Endometrial microvascular endothelial cells (primary cell): ENCODE data around the gene CDK6. TPM values are rescaled to one million over a fixed set of nuclear protein-coding genes. Genes with fewer than 3 reads are reported as not detected.

Source experiments
- in situ Hi-C: cut with HindIII; loops from 2 replicates; pipeline ENCODE4 v1.10.0; 2017; ENCODE audit warnings: low sequenced_read_pairs, low pct_unique_long_range_greater_than_20kb; ENCODE audit errors: inconsistent ontology term
- total RNA-seq: library from RNA; depleted of rRNA; stranded (reverse); fragments of >200 nt; gene quantifications from one replicate; pipeline ENCODE4 v1.2.3, GENCODE V29; 2015; ENCODE audit errors: inconsistent ontology term

CDK6 gene
- total RNA-seq, 1 donor from 2014 or later, result 24.1 TPM

GRCh38 chr7:92831716-92832533, 4.4 kb downstream of the CDK6 start:
- in situ Hi-C loops, result no loop called here

DNA sequence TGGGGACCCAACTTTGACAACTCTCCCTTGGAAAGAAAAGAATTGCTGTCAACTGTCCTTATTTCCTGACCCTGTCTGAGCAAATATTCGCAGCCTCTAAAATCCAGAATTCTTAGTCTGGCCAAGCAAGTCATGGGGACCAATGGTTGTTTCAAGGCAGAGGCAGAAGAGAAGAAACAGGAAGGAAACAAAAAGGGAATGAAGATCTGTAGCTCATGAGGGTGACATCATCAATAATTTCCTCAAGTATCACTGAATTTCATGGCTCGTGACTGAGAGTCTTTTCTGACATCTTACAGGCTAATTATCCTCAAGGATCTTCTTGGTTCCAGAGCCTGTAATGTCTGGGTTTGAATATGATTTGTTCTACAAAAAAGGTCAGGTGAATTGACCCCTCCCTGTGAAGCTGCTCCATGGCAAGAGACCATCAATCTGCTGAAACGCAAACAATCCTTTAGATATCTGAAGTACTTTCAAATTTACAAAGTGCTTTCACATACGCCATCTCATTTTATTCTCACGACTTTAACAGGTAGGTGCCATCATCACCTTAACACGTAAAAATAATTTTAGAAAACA, 5.8 kb downstream of the CDK6 start:
- in situ Hi-C loops, result no loop called here

GRCh38 chr7:92830027-92830426, 6.3 kb downstream of the CDK6 start:
- in situ Hi-C loops, result no loop called here

DNA sequence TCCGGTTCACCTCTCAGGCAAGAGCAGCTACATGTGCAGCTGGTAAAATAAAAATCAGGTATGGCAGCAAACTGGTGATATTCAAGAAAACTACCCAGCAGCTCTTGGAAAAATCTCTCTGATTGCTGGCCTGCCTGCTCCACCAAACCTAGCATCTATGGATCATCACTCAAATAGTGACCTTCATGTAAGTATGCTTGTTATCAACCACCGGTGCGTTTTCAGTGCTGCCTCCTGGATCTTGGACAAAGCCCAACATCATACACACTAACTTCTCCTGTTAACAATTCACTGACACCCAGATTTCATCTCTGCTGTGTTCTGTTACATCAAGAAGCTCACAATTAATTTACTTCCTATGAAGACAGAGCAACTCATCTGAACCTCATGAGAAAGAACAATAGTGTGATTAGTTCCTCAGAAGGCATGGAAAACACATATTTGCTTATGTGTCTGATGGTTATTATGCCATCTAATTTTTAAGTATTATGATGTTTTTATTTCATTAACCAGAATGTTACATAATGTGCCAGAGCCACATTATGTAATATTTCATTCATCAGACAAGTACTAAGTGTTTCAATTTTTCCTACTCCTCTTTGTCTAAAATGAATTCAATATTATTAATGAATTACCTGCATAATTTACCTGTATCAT, 8.8 kb downstream of the CDK6 start:
- in situ Hi-C loops, result no loop called here

- in situ Hi-C loops, result no loop called here
These were observed 10.0 kb downstream of the CDK6 start for GRCh38 chr7:92826258-92826938.

DNA sequence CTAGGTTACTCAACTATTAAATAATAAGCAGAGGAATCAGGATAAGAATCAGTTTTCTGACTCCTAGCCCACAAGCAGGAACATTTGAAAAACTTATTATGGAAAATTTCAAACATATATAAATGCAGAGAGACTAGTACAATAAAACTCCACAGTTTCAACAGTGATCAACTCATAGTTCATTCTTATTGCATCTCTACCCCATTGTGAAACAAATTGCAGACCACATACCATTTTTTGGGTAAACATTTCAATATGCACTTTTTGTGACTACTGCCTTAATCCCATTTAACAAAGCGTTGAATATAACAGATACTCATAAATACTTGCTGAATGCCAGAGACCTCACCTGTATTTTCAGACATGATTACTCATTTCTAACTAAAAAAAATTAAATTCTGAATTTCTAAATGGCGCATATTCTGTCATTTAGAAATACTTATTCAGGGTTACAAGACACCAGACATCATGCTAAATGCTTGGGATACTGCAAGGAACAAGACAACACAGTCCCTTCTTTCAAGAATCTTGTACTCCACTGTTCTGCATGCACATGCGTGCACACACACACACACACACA, 11.4 kb downstream of the CDK6 start:
- in situ Hi-C loops, result loop anchor here (25.0 kb wide), 1 partner anchor 113 kb away; no protein-coding TSS in a partner anchor

GRCh38 chr7:92824450-92824849, 11.9 kb downstream of the CDK6 start:
- in situ Hi-C loops, result loop anchor here (25.0 kb wide), 1 partner anchor 112 kb away; no protein-coding TSS in a partner anchor

GRCh38 chr7:92823042-92823441, 13.3 kb downstream of the CDK6 start:
- in situ Hi-C loops, result loop anchor here (25.0 kb wide), 1 partner anchor 111 kb away; no protein-coding TSS in a partner anchor

DNA sequence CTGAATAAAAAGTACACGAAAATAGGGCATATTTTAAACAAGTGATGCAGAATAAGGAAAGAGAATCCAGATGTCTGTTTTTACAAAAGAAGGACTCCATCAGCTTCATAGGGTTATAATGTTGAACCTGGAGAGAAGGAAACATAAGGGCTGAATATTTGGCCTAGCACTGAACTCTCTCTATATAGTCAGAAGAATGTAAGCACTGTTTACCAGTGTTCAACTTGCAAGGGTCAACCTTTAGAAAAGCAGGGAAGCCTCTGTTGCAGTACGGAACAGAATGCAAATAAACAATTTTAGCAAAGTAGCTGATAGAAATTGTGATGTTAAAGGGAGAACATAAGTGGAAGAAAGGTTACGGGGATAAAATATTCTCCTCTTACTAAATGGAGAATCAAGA, 16.2 kb downstream of the CDK6 start:
- in situ Hi-C loops, result loop anchor here (25.0 kb wide), 1 partner anchor 108 kb away; no protein-coding TSS in a partner anchor

- in situ Hi-C loops, result loop anchor here (25.0 kb wide), 1 partner anchor 105 kb away; no protein-coding TSS in a partner anchor
These were observed 19.0 kb downstream of the CDK6 start for GRCh38 chr7:92817398-92817797.

DNA sequence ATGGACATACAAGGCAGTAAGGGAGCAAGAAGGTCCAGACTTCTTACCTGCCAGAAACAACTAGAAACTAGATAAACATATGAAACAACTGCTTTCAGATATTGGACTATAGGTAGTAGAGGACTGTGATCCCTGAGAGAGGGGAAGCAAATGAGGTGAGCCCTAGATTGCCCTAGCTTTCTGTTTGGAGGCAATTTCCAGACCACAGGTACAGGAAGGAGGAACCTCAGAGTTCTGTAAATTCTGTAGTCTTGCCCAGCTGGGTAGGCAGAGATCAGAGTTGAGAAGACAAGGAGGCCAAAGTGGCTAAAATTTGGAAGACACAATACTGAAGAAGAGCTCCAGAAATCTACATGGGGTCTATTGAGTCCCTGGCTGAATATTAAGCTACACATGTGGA, 21.0 kb downstream of the CDK6 start:
- in situ Hi-C loops, result loop anchor here (25.0 kb wide), 1 partner anchor 103 kb away; no protein-coding TSS in a partner anchor

DNA sequence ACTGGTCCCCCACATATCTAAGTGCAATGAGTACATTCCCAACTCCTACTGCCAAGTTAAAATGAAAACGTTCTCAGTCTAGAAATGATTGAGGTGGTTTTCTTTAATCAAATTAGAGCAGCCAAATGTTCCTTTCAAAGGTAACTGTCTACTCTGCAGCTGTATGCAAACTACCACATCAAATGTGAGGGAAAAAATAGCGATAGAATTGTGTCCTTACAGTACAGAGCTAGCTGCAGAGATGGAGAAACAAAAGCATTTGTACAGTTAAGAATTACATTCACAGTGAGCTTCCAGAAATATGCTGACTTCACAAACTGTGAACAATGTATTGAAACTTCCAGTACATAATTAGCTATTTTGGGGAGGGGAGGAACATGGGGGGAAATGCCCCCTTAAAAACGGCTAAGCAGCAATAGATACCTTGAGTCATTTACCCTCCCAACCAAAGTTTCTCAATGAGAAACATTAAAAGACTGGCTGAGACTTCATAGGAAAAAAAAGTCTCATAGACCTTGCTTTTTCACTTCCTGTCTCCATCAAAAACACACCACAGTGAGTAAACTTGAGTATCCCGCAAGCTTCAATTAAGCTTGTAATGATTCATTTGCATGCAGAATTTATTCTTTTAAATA, 22.9 kb downstream of the CDK6 start:
- in situ Hi-C loops, result loop anchor here (25.0 kb wide), 1 partner anchor 101 kb away; no protein-coding TSS in a partner anchor

- in situ Hi-C loops, result loop anchor here (25.0 kb wide), 1 partner anchor 99 kb away; no protein-coding TSS in a partner anchor
These were observed 25.2 kb downstream of the CDK6 start for GRCh38 chr7:92811158-92811557.

DNA sequence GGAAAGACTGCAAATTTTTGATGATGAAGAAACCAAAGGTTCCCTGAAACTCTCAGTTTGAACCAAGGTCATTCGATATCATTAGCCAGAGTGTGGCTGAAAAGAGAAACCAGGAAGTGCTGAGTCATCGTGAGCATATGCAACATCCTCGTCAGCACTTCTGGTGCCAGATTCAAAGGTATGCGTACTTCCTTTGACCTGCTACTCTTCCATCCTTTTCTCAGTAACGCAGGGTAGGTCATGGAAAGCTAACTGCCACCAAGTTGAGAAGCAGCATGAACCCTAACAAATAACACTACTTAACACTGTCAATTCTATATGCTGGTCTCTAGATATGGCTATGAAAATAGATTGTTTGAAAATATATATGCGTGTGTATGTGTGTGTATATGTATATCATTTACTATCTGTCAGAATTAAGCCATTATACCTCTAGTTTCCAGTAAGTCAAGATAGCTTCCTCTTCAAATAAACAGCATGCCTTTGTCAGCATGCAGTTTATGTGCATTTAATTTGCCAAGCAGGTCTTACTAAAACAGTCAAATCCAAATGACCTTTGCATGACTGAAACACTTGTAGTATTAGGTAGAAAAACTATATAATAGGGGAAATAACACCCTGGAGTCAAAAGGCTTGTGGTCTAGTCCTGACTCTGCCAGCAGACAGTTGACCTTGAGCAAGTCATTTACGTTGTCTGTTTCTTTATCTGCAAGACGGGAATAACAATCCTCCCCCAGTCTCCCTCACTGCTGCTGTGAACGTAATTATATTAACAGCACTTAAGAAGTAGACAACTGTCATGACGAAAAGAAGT, 26.4 kb downstream of the CDK6 start:
- in situ Hi-C loops, result loop anchor here (25.0 kb wide), 1 partner anchor 98 kb away; no protein-coding TSS in a partner anchor

DNA sequence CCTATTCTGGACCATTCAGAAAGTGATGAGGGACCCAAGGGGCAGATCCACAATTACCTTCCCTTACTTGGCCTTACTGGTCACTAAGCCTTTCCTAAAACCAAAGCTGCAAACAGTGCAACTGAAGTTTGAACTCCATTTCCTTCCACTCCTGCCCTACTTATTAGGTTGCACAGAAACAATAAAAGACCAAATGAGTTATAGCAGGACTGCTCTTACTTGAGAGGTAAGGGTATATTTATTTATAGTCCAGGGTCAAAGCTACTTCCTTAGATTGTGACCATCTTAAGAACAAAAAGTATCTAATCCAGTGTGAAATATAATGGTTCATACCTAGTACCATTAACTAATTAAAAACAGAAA, 27.0 kb downstream of the CDK6 start:
- in situ Hi-C loops, result loop anchor here (25.0 kb wide), 1 partner anchor 97 kb away; no protein-coding TSS in a partner anchor

DNA sequence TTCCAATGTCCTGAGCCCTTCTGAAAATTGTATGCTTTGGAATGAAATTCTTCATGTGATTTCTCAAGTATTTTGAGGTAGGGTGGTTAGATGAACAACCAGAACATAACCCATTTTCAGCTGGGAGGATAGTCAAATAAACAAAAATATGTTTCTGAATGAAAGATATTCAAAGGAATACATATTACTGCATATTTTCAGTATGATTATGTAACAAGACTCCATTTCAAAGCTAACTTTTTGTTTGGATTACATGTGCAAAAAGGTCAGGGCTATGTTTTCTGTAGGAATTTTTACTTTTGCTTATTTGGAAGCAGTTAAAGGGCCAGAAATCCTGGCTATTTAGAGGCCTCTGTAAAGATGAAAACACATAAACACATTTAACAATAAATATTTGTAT, 27.7 kb downstream of the CDK6 start:
- in situ Hi-C loops, result loop anchor here (25.0 kb wide), 1 partner anchor 96 kb away; no protein-coding TSS in a partner anchor

DNA sequence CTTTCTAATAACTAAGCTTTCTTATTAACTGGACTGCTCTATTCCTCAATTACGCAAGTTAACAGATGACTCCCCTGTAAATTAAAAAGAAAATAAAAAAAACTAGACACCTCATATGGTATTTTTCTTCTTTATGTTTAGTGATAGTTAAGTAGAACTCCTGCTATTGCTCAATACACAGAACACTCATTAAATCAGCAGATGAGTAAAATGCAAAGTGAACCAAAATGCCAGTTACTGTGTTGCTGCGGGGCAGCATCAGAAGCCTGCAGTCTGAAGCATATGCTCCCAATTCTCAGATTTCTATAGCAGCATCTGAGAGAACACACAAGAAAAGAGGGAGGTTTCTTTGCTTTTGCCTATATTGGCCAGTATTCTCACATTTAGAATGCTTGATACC, 28.4 kb downstream of the CDK6 start:
- in situ Hi-C loops, result loop anchor here (25.0 kb wide), 1 partner anchor 96 kb away; no protein-coding TSS in a partner anchor
